ENCODE data around the gene CISH.

DNA sequence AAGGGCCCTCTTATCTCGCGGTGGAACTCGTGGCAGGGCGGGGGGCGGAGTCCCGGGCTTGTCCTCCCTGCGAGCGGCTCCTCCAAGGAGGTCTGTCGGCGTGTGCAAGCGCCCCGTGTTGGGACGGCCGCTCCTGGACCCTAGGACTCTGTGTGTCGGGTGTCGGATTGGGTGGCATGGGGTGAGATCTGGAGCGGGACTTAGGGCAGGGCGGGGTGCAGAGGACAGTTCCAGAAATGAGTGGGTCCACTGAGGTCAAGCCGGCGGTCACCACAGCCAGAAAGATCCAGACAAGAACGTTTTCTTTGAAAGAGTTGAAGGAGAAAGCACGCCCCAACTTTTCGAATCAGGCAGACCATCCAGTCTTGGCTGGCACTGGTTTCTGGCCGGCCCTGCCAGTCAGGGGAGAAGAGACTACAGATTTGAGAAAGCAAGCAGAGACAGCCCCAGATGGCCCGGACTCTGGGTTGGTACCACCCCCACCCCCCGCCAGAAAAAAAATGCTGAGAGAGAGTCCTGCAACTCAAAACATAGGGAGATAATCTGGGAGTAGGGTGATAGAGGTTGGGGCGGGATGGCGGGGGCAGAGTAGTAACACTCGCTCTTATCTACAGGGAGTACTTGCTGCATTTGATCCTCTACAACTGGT, 784 bp upstream of the CISH start:
- TF ChIP-seq FOXP2 (optimal IDR thresholded peaks at IDR 0.05; ENCODE audit: control extremely low read depth, extremely low read length, insufficient read depth) (no peak), POLR2AphosphoS5 (IDR thresholded peaks at IDR 0.05; ENCODE audit: borderline replicate concordance, low read depth, low read length) (no peak), EZH2 (IDR thresholded peaks at IDR 0.05) (no peak)

Measured in SK-N-MC (cell line).